PC-9 (cell line): ENCODE data around the gene CEP112. TPM values are rescaled to one million over a fixed set of nuclear protein-coding genes. Genes with fewer than 3 reads are reported as not detected.

Source experiments
- BruUV-seq: library from RNA; stranded (reverse); fragments of 400-500 nt; replicated peaks from 2 replicates; lab custom pipeline; 2021; lab: Mats Ljungman, UMichigan
- CTCF ChIA-PET: fragments of 300-600 bp; sonication (Branson Sonifier 250); formaldehyde crosslinking; loops from one replicate; lab custom pipeline; 2022; ENCODE audit warnings: antibody characterized with exemption; lab: Charles Lee
- POLR2A ChIA-PET: fragments of 300-600 bp; sonication (Branson Sonifier 250); formaldehyde crosslinking; loops from one replicate; lab custom pipeline; 2022; ENCODE audit warnings: antibody characterized with exemption; ENCODE audit not compliant: unreplicated experiment; lab: Charles Lee
- DNase-seq, 2 experiments: peaks; one replicate each; pipeline versions ENCODE4 v3.0.0 to v3.0.0-alpha.2; 2015 to 2022; ENCODE audit warnings: mixed read lengths in 1 of 2
- H2AFZ ChIP-seq: fragments of 200-600 bp; sonication (generic); 2 replicates; pipeline ENCODE4 v1.8.1; 2017; ENCODE audit warnings: antibody characterized with exemption
- H3F3A ChIP-seq: fragments of 200-600 bp; sonication (generic); 2 replicates; pipeline ENCODE4 v1.8.1; 2017; ENCODE audit warnings: antibody characterized with exemption, mild to moderate bottlenecking, low read depth; ENCODE audit not compliant: insufficient read depth
- H3K27ac ChIP-seq: fragments of 200-600 bp; sonication (generic); 2 replicates; pipeline ENCODE4 v1.6.1; 2016; ENCODE audit warnings: mixed run types
- H3K27me3 ChIP-seq: fragments of 200-600 bp; sonication (generic); 2 replicates; pipeline ENCODE4 v1.6.1; 2016; ENCODE audit warnings: low read depth, mixed run types; ENCODE audit not compliant: insufficient read depth
- H3K36me3 ChIP-seq: fragments of 200-600 bp; sonication (generic); 2 replicates; pipeline ENCODE4 v1.6.1; 2016; ENCODE audit warnings: low read depth, mixed run types
- H3K4me1 ChIP-seq: fragments of 200-600 bp; sonication (generic); replicated peaks from 2 replicates; pipeline ENCODE4 v1.6.1; 2016; ENCODE audit warnings: mixed run types; ENCODE audit not compliant: insufficient read depth
- H3K4me2 ChIP-seq: fragments of 200-600 bp; sonication (generic); 2 replicates; pipeline ENCODE4 v1.6.1; 2017; ENCODE audit warnings: mixed run types
- H3K4me3 ChIP-seq: fragments of 200-600 bp; sonication (generic); 2 replicates; pipeline ENCODE4 v1.6.1; 2016; ENCODE audit warnings: mixed run types
- H3K79me2 ChIP-seq: fragments of 200-600 bp; sonication (generic); 2 replicates; pipeline ENCODE4 v1.6.1; 2017; ENCODE audit warnings: low read depth, mixed run types
- H3K9me2 ChIP-seq: fragments of 200-600 bp; sonication (generic); 2 replicates; pipeline ENCODE4 v1.8.1; 2017; ENCODE audit warnings: mild to moderate bottlenecking; ENCODE audit not compliant: insufficient read depth
- H3K9me3 ChIP-seq: fragments of 200-600 bp; sonication (generic); 2 replicates; pipeline ENCODE4 v1.8.1; 2016; ENCODE audit warnings: low read depth; ENCODE audit not compliant: insufficient read depth
- H4K20me1 ChIP-seq: fragments of 200-600 bp; sonication (generic); 2 replicates; pipeline ENCODE4 v1.8.1; 2017; ENCODE audit not compliant: insufficient read depth
- CTCF ChIP-seq: fragments of 200-600 bp; sonication (generic); conservative IDR thresholded peaks from 2 replicates; pipeline ENCODE4 v1.6.1; 2017; ENCODE audit warnings: mixed run types, antibody characterized with exemption, mild to moderate bottlenecking, moderate library complexity
- EZH2 ChIP-seq: fragments of 200-600 bp; sonication (generic); IDR thresholded peaks from 2 replicates; pipeline ENCODE4 v1.8.0; 2017; ENCODE audit warnings: antibody characterized with exemption, low read depth
- intact Hi-C: fragments of 100-400 bp; cut with micrococcal nuclease; formaldehyde crosslinking; loops from one replicate; pipeline ENCODE4 v1.10.0; 2022; ENCODE audit not compliant: unreplicated experiment
- total RNA-seq: library from RNA; stranded (reverse); gene quantifications from 2 replicates; pipeline ENCODE4 v1.2.3, GENCODE V29; 2021

Gene CEP112
- total RNA-seq, 1 experiment from 2014 or later, result 4.3 TPM

- ChIA-PET CTCF (no interaction called here), POLR2A (no interaction called here)
- H3K4me2 ChIP-seq, result no peak overlapping the region
- H3K4me1 ChIP-seq, result no peaks in the 10 kb centered on the region
- H3K36me3 ChIP-seq, result no peaks in the 10 kb centered on the region
- H3K79me2 ChIP-seq, result no peaks in the 10 kb centered on the region
- no peaks in the 10 kb centered on the region for H4K20me1 ChIP-seq
- H3K27me3 ChIP-seq, result no peaks in the 10 kb centered on the region
- no peak overlapping the region for H2AFZ ChIP-seq
- no peak overlapping the region for H3K27ac ChIP-seq
- no peaks in the 10 kb centered on the region for H3F3A ChIP-seq
- DNase-seq, result no peak
- no peak overlapping the region for H3K4me3 ChIP-seq
- intact Hi-C loops, result no loop called here
- no peak for TF ChIP-seq CTCF
- peaks cover 8% of the 10 kb centered on the region; the same call in 1 of the 2 replicates for H3K9me2 ChIP-seq
- no TSS peak for BruUV-seq
- H3K9me3 ChIP-seq, result no peaks in the 10 kb centered on the region
Observed at GRCh38 chr17:65723431-65724151, 468.3 kb downstream of the CEP112 start.

- no peaks in the 10 kb centered on the region for H3K27me3 ChIP-seq
- DNase-seq, result no peak
- no peak overlapping the region for H2AFZ ChIP-seq
- no TSS peak for BruUV-seq
- no peaks in the 10 kb centered on the region for H3K4me1 ChIP-seq
- ChIA-PET POLR2A (no interaction called here), CTCF (no interaction called here)
- no peaks in the 10 kb centered on the region for H3F3A ChIP-seq
- no peak overlapping the region for H3K4me2 ChIP-seq
- no peaks in the 10 kb centered on the region for H3K36me3 ChIP-seq
- no peaks in the 10 kb centered on the region for H4K20me1 ChIP-seq
- intact Hi-C loops, result no loop called here
- peaks cover 8% of the 10 kb centered on the region; the same call in 1 of the 2 replicates for H3K9me2 ChIP-seq
- no peaks in the 10 kb centered on the region for H3K79me2 ChIP-seq
- H3K4me3 ChIP-seq, result no peak overlapping the region
- TF ChIP-seq EZH2 (no peak), CTCF (no peak)
- no peaks in the 10 kb centered on the region for H3K9me3 ChIP-seq
- H3K27ac ChIP-seq, result no peak overlapping the region
Observed at GRCh38 chr17:65718601-65719000, 473.3 kb downstream of the CEP112 start.

GRCh38 chr17:65712383-65713267 lies 479.3 kb downstream of the CEP112 start:
- Histone ChIP-seq H3K4me2 (no peak overlapping the region), H3K27me3 (no peaks in the 10 kb centered on the region), H3K9me2 (no peaks in the 10 kb centered on the region), H2AFZ (no peak overlapping the region), H3K9me3 (no peaks in the 10 kb centered on the region), H3K36me3 (no peaks in the 10 kb centered on the region), H3F3A (no peaks in the 10 kb centered on the region), H3K27ac (no peak overlapping the region), H3K79me2 (no peaks in the 10 kb centered on the region), H4K20me1 (no peaks in the 10 kb centered on the region), H3K4me3 (no peak overlapping the region), H3K4me1 (no peaks in the 10 kb centered on the region)
- DNase-seq, result no peak
- POLR2A ChIA-PET, result no interaction called here
- intact Hi-C loops, result no loop called here
- CTCF ChIA-PET, result no interaction called here
- TF ChIP-seq CTCF (no peak), EZH2 (no peak)
- no TSS peak for BruUV-seq
